GM18868 (cell line): Measurements from ENCODE around the gene NINJ2.

Experiments
- ATAC-seq: cut with Tn5 transposase; IDR thresholded peaks from one replicate; pipeline ENCODE4 v1.9.1; 2021; ENCODE audit warnings: mild to moderate bottlenecking, moderate library complexity; ENCODE audit not compliant: unreplicated experiment

The NINJ2 gene

GRCh38 chr12:553216-554000 is 109.8 kb downstream of the NINJ2 start:
- ATAC-seq = no peak

DNA sequence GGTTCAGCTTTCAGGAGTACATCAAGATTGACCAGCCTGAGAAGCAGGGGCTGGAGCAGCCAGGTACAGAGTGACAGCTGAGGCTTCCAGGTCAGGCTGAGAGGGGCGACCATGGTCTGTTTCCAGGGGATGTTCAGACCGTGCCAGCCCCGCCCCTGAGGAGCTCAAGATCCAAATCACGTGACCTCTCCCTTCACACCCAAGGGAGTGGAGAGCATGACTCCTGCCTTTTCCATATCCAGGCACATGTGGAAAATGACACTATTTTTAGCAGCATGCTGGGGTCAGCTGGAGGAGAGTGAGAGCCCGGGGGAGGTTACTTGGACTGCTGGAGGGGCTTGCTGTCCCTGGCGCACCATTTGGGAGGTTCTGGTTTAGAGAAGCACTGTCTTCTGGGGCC is 110.8 kb downstream of the NINJ2 start:
- ATAC-seq = no peak

- no peak for ATAC-seq
Observed at GRCh38 chr12:550473-551260, 112.6 kb downstream of the NINJ2 start.

DNA sequence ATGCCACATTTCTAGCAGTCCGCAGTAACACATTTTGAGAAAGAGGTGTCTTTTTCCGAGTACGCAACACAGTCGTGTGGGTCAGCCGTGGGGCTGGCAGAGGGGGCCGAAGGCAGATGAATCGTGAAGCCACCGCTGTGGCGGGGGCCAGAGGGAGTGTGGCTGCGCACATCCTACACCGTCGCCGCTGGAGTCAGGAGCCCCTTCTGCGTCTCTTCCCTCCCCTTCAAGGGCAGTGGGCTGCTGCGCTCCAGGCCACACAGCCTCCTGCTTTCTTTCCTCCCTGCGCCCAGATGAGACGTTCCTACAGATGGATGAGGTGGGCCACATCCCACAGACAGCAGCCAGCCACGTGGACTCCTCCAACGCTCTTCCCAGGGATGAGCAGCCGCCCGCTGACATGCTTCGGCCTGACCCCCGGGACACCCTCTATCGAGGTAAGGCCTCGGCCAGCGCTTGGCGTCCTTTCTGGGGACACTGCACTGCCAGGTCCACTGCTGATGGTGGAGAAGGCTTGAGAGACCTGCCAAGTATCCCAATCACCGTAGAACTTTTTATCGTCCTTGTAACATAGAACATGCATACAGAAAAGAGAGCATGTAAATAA is 113.7 kb downstream of the NINJ2 start:
- ATAC-seq = no peak

DNA sequence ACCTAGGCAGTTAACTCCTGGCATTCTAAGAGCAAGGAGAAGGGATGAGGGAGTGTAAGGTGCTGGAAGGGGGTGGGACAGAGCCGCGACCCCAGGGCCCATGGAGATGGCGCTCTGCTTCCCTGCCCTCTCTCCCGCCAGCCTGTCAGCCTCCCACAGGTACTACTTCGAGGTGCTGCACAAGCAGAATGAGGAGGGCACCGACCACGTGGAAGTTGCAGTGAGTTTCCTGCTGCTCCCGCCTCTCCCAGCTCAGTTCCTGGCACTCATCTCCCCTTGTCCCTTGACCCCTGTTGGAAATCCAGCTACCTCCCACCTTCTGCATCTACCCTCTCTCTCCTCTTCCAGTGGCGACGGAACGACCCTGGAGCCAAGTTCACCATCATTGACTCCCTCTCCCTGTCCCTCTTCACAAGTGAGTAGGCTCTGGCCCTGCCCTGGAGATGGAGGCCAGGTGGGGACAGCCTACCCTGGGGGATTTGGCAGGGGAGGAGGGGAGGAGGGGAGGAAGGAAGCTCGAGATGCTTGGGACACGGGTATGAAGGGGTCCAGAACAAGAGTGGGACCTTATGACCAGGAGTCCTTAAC is 115.3 kb downstream of the NINJ2 start:
- no peak for ATAC-seq

DNA sequence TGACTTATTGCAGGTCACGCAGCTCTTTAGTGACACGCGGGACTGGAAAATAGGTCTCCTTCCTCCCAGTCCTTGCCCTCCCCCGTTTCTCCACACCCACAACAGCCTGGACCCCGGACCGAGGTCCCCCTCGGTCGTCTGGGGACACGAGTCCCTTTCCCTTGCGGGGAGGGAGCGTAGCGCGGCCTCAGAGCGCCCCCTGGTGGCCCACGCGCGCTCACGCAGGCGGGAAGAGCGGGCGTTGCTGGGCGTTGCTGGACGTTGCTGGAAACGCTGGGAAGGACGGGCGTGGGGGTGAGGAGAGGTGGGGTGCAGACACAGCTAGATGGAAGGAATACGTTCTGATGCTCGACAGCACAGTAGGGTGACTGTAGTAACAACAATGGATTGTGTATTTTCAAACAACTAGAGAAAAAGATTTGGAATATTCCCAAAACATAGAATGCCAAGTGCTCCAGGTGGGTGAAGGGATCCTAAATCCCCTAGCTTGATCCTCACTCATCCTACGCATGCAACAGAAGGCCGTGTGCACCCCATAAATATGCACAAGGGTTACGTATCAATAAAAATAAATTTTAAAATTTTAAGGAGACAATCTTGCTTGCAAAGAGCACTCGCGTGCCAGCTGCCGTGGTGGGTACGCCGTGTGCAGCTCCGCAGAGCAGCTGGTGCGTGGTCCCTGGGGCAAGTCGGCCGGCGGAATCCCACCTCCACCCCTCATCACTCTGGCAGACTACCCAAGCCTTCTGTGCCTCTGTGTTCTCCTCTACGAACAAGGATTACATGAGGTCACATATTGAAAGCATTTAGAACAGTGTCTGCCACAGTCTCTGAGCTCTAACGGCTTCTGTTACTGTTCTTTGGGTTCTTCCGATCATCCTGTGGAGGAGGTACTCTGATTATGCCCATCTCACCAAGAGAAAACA is 116.1 kb downstream of the NINJ2 start:
- no peak for ATAC-seq

DNA sequence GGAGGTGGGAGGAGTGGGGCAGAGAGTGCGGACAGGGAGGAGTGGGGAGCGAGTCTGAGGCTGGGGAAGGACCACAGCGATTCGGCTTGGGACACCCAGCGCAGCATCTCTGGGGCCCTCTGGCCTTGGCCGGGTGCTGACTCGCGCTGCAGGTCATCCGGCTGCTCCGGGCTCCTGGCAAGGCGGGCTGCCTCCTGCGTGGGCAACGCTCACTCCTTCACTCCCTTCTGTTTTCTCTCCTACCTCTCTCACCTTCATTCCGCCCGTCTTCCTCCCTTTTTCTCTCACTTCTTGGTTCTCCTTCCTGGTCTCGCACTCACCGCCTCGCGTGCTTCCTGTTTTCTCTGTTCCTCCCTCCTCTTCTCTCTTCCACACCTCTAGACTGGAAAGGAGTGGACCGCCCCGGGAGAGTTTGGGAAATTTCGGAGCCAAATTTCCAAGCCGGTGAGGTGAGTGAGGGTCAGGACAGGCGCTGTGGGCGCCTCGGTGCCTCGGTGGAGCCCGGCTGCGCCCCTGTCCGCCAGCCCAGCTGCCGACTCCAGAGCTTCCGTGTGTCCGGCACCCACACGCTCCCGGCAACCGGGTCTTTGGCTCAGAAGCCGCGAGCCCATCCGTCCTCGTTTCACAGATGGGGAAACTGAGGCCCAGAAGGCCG is 116.9 kb downstream of the NINJ2 start:
- no peak for ATAC-seq

DNA sequence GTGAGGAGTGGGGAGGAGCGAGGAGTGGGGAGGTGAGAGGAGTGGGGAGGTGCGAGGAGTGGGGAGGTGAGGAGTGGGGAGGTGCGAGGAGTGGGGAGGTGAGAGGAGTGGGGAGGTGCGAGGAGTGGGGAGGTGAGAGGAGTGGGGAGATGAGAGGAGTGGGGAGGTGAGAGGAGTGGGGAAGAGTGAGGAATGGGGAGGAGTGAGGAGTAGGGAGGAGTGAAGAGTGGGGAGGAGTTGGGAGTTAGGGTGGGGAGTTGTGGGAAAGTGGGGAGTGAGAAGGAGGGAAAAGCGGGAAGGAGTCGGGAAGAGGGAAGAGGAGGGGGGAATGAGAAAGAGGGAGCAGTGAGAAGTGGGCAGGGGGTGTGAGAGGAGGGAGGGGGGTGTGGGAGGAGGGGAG is 117.4 kb downstream of the NINJ2 start:
- no peak for ATAC-seq

GRCh38 chr12:544941-545635 is 118.2 kb downstream of the NINJ2 start:
- ATAC-seq = no peak

- no peak for ATAC-seq
Observed at GRCh38 chr12:544142-544541, 119.1 kb downstream of the NINJ2 start.

DNA sequence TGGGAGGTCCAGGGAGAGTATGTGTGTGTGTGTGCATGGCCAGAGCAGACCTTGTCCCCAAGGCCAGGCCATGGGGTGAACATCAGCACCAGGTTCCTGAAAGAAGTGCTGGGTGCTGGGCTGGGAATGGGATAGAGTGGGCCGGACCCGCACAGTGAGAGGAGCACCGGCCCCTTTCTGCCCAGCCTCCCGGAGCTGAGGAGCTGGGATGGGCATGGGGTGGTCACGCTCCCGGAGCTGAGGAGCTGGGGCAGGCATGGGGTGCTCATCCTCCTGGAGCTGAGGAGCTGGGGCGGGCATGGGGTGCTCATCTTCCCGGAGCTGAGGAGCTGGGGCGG is 120.2 kb downstream of the NINJ2 start:
- no peak for ATAC-seq

DNA sequence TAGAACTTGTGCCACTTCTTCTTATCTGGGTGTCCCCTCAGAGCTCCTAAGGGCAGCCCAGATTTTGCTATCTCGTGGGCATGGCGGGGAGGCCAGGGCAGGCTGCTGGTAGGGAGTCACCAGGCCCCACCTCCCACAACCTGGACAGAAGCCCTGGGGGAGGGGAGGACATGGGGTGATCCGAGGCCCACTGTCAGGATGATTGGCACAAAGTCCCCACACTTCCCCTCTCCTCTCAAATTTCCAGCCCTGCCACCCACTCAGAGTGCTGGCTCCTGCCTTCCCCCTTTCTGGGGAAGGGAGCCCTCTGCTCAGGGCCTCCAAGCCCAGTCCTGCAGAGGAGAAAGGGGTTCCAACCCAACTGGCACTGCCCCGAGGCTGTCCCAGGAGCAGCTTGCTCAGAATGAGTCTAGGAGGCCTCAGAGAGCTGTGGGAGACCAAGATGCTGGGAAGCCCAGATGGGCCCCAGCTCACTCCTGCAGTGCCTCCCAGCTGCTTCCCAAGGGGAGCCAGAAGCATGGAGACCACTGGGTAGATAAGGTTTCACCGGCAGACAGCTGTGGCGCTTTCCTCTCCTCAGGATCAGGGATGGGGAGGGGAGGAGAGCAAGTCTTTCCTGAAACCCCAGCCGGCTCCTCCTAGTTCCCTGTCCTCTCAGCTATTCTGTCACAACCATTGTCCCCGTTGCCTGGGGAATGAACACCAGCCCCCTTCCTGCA is 120.7 kb downstream of the NINJ2 start:
- no peak for ATAC-seq

DNA sequence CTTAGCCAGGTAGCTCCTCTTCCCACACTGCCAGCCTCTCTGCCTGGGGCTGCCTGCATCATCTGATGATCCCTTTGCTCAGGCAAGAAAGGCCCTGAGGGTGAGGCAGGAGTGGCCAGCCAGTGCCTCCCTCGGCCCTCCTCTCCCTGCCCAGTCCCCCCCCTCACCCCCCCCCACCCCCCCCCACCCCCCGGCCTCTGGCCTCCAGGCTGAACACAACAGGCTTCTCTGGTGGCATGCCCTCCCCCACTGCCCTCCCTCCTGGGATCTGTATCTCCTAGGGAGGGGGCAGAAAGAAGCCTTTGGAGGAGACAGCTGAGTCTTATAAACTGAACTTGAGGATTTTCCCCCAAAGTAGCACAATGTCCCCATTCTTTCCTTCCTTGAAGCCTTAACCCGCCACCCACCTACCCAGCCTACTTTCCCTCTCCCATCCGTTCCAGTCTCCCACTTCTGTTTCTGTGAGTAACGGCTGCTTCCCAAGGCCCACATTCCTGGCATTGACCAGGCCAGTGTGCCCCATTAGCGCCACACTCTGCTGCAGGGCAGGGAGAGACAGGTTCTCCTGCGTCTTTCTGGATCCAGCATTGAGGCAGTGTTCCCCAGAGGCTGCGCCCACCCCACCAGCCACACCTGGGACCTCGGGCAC is 121.4 kb downstream of the NINJ2 start:
- ATAC-seq = no peak

GRCh38 chr12:539540-540310 is 123.5 kb downstream of the NINJ2 start:
- ATAC-seq = no peak

- no peak for ATAC-seq
Observed at GRCh38 chr12:538731-539539, 124.3 kb downstream of the NINJ2 start.

- no peak for ATAC-seq
Observed at GRCh38 chr12:537772-538171, 125.5 kb downstream of the NINJ2 start.

- ATAC-seq = no peak
Observed at GRCh38 chr12:536751-537245, 126.4 kb downstream of the NINJ2 start.
